GM12801 (cell line): ENCODE results near the gene MAOB.

Experiments used
- TF ChIP-seq, protein P1 (sequence below): IDR thresholded peaks from one replicate; pipeline ENCODE4 v1.5.1; 2011; ENCODE audit warnings: control low read depth; ENCODE audit not compliant: insufficient read length; ENCODE audit errors: extremely low read depth

The MAOB gene

DNA sequence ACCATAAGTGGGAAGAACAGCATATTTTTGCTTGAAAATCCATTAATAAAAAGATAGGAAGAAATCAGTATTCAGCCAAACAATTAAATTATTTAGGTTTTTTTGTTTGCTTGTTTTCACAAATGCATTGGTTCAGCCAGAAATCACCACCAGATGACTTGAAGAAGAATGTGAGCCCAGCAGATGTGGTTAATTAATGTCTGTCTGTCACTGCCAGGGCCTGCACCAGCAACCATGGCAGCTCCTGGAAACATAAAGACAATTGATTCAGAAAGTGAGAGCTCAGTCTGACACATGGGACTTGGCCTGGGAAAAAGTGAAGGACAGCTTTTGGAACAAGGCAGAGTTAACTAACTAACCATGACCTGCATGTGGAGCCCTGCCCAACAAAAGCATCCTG, 74.0 kb downstream of the MAOB start:
- TF ChIP-seq, protein P1, sequence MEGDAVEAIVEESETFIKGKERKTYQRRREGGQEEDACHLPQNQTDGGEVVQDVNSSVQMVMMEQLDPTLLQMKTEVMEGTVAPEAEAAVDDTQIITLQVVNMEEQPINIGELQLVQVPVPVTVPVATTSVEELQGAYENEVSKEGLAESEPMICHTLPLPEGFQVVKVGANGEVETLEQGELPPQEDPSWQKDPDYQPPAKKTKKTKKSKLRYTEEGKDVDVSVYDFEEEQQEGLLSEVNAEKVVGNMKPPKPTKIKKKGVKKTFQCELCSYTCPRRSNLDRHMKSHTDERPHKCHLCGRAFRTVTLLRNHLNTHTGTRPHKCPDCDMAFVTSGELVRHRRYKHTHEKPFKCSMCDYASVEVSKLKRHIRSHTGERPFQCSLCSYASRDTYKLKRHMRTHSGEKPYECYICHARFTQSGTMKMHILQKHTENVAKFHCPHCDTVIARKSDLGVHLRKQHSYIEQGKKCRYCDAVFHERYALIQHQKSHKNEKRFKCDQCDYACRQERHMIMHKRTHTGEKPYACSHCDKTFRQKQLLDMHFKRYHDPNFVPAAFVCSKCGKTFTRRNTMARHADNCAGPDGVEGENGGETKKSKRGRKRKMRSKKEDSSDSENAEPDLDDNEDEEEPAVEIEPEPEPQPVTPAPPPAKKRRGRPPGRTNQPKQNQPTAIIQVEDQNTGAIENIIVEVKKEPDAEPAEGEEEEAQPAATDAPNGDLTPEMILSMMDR = no peak

- TF ChIP-seq, protein P1 = no peak
These were observed 76.7 kb downstream of the MAOB start for GRCh38 chrX:43805579-43805978.

- TF ChIP-seq, protein P1 = no peak
These were observed 78.2 kb downstream of the MAOB start for GRCh38 chrX:43804021-43804420.

GRCh38 chrX:43785930-43786591, 96.2 kb downstream of the MAOB start:
- TF ChIP-seq, protein P1 = no peak

DNA sequence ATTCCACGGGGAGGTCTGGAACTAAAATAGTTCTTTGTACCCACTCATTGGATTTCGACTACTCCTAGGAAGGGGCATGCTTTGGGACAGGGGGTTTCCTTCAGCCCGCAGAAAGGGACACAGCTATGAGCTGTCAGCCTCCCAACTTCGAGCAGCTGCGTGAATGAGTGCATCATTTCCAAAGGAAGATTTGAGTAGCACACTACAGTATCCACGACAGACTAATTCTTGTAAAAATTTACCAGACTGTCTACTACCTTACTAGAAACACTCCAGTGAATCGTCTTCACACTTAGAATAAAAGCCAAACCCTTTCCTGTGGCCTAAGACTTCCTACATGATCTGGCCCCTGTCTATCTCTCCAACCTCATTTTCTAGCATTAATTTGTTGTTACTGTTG, 124.2 kb downstream of the MAOB start:
- TF ChIP-seq, protein P1 = no peak

DNA sequence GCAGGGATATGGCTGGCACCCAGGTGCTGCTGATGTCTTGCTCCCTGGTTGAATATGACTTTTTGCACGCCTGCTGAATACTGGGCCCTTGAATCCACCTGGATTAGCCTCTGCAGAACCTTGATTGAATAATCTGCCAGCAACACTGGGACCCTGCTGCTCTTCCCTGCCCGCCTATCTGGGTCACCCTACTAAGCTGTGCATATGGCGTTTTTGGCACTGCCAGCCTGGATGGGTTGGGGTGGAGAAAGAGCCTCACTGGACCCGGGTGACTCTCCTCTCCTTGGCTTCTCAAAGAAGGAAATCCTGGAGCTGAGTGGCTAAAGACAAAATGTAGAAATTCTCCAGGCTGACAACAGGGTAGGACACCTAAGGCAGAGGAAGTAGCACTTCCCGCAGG, 126.2 kb downstream of the MAOB start:
- TF ChIP-seq, protein P1 = no peak

- TF ChIP-seq, protein P1 = no peak
These were observed 128.6 kb downstream of the MAOB start for GRCh38 chrX:43753637-43754036.
